Measurements from ENCODE around the gene RPTOR. TPM values are rescaled to one million over a fixed set of nuclear protein-coding genes. Genes with fewer than 3 reads are reported as not detected.

The RPTOR gene
- total RNA-seq, 1 experiment from 2014 or later: 46.2 TPM

GRCh38 chr17:80923211-80924110 lies 378.8 kb downstream of the RPTOR start:
- intact Hi-C loops (cut with micrococcal nuclease): no loop called here
- TF ChIP-seq EZH2phosphoT487 (IDR thresholded peaks at IDR 0.05; ENCODE audit: borderline replicate concordance, low read length) (no peak), EZH2 (IDR thresholded peaks at IDR 0.05; ENCODE audit: low read length, unreplicated experiment) (no peak)
- TF ChIP-seq, protein P1, sequence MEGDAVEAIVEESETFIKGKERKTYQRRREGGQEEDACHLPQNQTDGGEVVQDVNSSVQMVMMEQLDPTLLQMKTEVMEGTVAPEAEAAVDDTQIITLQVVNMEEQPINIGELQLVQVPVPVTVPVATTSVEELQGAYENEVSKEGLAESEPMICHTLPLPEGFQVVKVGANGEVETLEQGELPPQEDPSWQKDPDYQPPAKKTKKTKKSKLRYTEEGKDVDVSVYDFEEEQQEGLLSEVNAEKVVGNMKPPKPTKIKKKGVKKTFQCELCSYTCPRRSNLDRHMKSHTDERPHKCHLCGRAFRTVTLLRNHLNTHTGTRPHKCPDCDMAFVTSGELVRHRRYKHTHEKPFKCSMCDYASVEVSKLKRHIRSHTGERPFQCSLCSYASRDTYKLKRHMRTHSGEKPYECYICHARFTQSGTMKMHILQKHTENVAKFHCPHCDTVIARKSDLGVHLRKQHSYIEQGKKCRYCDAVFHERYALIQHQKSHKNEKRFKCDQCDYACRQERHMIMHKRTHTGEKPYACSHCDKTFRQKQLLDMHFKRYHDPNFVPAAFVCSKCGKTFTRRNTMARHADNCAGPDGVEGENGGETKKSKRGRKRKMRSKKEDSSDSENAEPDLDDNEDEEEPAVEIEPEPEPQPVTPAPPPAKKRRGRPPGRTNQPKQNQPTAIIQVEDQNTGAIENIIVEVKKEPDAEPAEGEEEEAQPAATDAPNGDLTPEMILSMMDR (conservative IDR thresholded peaks at IDR 0.05; ENCODE audit: low read depth, low read length): no peak
- no peak overlapping the region for H3K4me2 ChIP-seq (ENCODE audit: low read length)

DNA sequence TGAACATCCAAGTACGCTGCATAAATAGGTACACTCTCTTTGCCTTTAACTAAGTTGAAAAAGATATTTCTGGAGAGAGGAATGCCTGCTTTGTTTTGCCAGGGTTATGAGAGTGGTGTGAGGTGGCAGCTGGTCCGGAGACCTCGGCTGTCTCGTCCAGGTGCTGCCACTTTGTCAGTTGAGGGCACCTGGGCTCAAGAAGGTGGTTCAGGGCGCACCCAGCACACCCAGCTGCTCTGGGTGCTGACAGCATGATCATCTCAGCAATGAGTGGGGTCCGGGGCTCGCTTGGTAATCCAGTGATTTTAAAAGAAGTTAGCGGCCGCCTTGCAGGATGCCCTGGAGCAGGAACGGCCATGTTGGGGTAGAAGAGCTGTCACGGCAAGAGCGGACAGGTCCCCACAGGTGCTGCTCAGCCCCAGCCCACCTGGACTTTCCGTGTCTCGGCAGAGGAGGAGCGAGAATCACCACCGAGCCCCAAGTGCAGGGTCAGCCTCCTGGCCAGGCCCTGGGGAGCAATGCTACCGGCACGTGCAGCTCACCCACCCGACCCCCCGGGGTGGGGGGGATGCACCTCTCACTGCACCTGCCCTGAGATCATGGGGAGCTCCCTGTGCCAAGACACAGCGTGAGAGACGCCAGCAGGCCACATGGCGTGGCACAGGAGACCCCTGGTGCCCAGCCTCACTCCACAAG lies 379.6 kb downstream of the RPTOR start:
- Histone ChIP-seq H2AFZ (ENCODE audit: low read length) (no peak overlapping the region), H3K79me2 (ENCODE audit: low read length) (no peaks in the 10 kb centered on the region), H3F3A (ENCODE audit: low read length, unreplicated experiment) (no peaks in the 10 kb centered on the region), H4K20me1 (ENCODE audit: low read length) (no peaks in the 10 kb centered on the region), H3K27me3 (ENCODE audit: low read length) (no peaks in the 10 kb centered on the region), H3K27ac (ENCODE audit: low read length) (no peak overlapping the region), H3K9me3 (ENCODE audit: low read length) (no peaks in the 10 kb centered on the region), H3K4me2 (ENCODE audit: low read length) (no peak overlapping the region), H3K4me3 (ENCODE audit: low read length) (no peak overlapping the region), H3K4me1 (ENCODE audit: insufficient read depth, low read length) (no peaks in the 10 kb centered on the region), H3K36me3 (ENCODE audit: low read depth, low read length) (no peaks in the 10 kb centered on the region; the same call in 1 of the 2 replicates), H3K9me2 (replicated peaks; ENCODE audit: low read length) (no peaks in the 10 kb centered on the region), H3K9ac (ENCODE audit: low read length) (no peak overlapping the region)
- DNase-seq: no peak
- ATAC-seq: no peak
- intact Hi-C loops (cut with micrococcal nuclease): no loop called here
- ChIA-PET CTCF (no interaction called here), POLR2A (ENCODE audit: unreplicated experiment) (no interaction called here)
- TF ChIP-seq EZH2phosphoT487 (IDR thresholded peaks at IDR 0.05; ENCODE audit: borderline replicate concordance, low read length) (no peak), EZH2 (IDR thresholded peaks at IDR 0.05; ENCODE audit: low read length, unreplicated experiment) (no peak)
- TF ChIP-seq, protein P1 (conservative IDR thresholded peaks at IDR 0.05; ENCODE audit: low read depth, low read length): no peak
- no TSS peak for BruUV-seq (replicated peaks)

More at GRCh38 chr17:80923211-80924110, 378.8 kb downstream of the RPTOR start:
- H3K79me2 ChIP-seq (ENCODE audit: low read length): no peaks in the 10 kb centered on the region
- CTCF ChIA-PET: no interaction called here
- H3K4me1 ChIP-seq (ENCODE audit: insufficient read depth, low read length): no peaks in the 10 kb centered on the region
- DNase-seq (no peak), ATAC-seq (no peak)
- no peak overlapping the region for H3K9ac ChIP-seq (ENCODE audit: low read length)
- no peak overlapping the region for H3K27ac ChIP-seq (ENCODE audit: low read length)
- no peaks in the 10 kb centered on the region for H3F3A ChIP-seq (ENCODE audit: low read length, unreplicated experiment)
- H3K9me3 ChIP-seq (ENCODE audit: low read length): no peaks in the 10 kb centered on the region
- BruUV-seq (replicated peaks): no TSS peak
- H3K9me2 ChIP-seq (replicated peaks; ENCODE audit: low read length): no peaks in the 10 kb centered on the region
- H3K4me3 ChIP-seq (ENCODE audit: low read length): no peak overlapping the region
- no peaks in the 10 kb centered on the region for H3K27me3 ChIP-seq (ENCODE audit: low read length)
- H3K36me3 ChIP-seq (ENCODE audit: low read depth, low read length): no peaks in the 10 kb centered on the region; the same call in 1 of the 2 replicates
- POLR2A ChIA-PET (ENCODE audit: unreplicated experiment): no interaction called here
- H4K20me1 ChIP-seq (ENCODE audit: low read length): no peaks in the 10 kb centered on the region
- no peak overlapping the region for H2AFZ ChIP-seq (ENCODE audit: low read length)
